ENCODE results near the gene AXL. TPM values are rescaled to one million over a fixed set of nuclear protein-coding genes. Genes with fewer than 3 reads are reported as not detected.

The AXL gene
- total RNA-seq, 1 donor from 2014 or later: 0.05 TPM

DNA sequence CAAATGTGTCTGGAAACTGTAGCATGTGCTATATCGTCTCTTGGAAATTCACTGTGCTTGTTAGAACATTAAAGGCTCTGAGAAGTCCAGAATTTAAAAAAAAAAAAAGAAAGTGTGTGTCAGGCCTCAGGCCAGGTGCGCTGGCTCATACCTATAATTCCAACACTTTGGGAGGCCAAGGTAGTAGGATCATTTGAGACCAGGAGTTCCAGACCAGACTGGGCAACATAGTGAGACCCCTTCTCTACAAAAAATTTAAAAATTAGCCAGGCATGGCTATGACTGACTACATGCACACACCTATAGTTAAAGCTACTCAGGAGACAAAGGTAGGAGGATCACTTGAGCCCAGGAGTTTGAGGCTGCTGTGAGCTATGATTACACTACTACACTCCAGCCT lies 50.0 kb downstream of the AXL start:
- intact Hi-C loops (cut with micrococcal nuclease): loop anchor here (1.0 kb wide), 1 partner anchor 11 kb away; no protein-coding TSS in a partner anchor

DNA sequence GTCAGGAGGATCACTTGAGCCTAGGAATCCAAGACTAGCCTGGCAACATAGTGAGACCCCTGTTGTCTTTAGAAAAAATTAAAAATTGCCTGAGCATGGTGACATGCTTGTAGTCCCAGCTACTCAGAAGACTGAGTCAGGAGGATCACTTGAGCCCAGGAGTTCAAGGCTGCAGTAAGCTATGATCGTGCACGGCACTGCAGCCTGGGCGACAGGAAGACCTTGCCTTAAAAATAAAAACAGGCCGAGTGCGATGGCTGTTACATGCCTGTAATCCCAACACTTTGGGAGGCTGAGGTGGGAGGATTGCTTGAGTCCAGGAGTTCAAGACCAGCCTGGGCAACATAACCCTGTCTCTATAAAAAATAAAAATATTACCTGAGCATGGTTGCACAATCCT lies 50.5 kb downstream of the AXL start:
- intact Hi-C loops (cut with micrococcal nuclease): loop anchor here (1.0 kb wide), 1 partner anchor 11 kb away; no protein-coding TSS in a partner anchor

- intact Hi-C loops (cut with micrococcal nuclease): no loop called here
These were observed 54.1 kb downstream of the AXL start for GRCh38 chr19:41273076-41273475.

GRCh38 chr19:41274802-41275201 lies 55.8 kb downstream of the AXL start:
- intact Hi-C loops (cut with micrococcal nuclease): no loop called here

GRCh38 chr19:41276231-41276630 lies 57.2 kb downstream of the AXL start:
- intact Hi-C loops (cut with micrococcal nuclease): no loop called here

- intact Hi-C loops (cut with micrococcal nuclease): no loop called here
These were observed 59.5 kb downstream of the AXL start for GRCh38 chr19:41278478-41278877.

DNA sequence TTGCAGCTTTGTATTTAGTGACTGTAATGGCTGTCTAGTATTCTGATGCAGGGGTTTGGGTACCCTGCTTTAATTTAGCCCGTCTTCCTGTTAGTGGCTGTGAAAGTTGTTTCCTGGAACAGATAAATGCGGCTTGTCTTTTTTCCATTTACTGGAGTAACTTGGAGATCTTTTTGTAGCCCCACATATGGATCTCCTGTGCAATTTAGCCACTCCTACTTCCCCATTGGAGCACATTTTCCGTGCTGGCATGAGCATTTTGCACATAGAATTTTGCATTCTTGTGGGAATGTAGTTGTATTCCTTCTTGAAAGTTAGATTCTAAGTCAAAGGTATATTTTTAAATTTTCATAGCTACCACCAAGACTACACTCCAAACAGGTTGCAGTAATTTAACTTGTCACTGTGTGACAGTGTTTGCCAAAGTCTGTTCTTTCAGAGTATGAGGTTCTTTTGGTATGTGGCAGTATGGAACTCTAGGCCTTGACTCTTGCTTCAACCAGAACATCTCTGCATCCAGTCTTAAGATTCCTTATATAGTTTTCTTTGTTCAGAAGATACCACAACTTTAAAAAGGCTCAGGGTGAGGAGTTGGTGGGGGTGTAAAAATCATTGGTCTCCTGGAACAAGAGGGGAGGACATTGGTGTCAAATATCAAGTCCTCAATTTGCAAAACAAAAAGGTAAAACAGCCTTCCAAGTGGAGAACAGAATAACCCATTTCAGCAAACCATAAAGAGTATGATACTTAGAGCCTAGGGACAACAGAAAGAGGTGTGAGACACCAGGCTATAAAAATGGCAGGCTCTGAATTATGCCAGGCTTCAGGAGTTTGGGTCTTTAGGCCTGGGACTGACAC lies 69.9 kb downstream of the AXL start:
- intact Hi-C loops (cut with micrococcal nuclease): loop anchor here (1.0 kb wide), 1 partner anchor 19 kb away; no protein-coding TSS in a partner anchor

DNA sequence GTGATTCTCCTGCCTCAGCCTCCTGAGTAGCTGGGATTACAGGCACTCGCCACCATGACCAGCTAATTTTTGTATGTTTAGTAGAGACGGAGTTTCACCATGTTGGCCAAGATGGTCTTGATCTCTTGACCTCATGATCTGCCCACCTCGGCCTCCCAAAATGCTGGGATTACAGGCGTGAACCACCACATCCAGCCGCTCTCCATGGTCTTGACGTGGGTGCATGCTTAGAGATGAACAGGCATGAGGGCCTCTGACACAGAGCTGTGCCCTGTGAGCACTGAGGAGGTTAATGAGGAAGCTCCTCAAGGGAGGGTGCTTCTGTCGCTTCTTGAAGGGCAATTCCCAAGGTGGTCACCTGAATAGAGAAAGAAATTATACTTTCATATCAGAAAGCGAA lies 70.8 kb downstream of the AXL start:
- intact Hi-C loops (cut with micrococcal nuclease): loop anchor here (1.0 kb wide), 1 partner anchor 18 kb away; no protein-coding TSS in a partner anchor

DNA sequence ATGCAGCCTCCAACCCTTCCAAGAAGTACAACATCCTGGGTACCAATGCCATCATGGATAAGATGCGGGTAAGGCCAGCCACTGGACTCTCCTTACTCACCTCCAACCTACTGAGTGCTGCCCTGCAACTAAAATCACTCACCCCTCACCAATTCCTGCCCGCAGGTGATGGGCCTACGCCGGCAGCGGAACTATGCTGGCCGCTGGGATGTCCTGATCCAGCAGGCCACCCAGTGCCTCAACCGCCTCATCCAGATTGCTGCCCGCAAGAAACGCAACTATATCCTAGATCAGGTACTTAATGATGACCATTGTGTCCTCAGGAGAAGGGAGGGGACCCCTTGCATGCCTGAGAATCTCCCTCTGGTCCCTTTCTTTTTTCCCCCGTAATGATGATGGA lies 75.4 kb downstream of the AXL start:
- intact Hi-C loops (cut with micrococcal nuclease): no loop called here

- intact Hi-C loops (cut with micrococcal nuclease): no loop called here
These were observed 76.5 kb downstream of the AXL start for GRCh38 chr19:41295499-41295898.

DNA sequence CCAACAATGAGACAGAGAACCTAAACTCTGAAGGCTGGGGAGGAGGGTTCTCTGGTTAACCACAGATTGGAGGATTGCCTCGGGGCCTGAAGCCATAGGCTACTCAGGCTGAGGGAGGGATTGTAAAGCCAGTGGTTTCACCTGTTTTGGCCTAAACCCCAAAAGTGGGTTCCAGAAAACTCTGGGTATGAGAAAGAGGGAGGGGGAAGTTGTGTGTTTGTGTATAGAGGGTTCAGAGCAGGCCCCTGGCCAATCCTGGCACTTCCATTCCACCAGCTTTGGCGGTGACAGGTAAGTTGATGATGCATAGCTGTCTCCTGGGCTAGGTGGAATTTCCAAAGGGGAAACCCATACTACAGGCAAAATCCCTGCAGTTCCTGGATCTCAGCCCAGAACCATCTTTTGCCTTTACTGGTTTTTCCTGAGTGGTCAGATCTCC lies 77.4 kb downstream of the AXL start:
- intact Hi-C loops (cut with micrococcal nuclease): no loop called here

DNA sequence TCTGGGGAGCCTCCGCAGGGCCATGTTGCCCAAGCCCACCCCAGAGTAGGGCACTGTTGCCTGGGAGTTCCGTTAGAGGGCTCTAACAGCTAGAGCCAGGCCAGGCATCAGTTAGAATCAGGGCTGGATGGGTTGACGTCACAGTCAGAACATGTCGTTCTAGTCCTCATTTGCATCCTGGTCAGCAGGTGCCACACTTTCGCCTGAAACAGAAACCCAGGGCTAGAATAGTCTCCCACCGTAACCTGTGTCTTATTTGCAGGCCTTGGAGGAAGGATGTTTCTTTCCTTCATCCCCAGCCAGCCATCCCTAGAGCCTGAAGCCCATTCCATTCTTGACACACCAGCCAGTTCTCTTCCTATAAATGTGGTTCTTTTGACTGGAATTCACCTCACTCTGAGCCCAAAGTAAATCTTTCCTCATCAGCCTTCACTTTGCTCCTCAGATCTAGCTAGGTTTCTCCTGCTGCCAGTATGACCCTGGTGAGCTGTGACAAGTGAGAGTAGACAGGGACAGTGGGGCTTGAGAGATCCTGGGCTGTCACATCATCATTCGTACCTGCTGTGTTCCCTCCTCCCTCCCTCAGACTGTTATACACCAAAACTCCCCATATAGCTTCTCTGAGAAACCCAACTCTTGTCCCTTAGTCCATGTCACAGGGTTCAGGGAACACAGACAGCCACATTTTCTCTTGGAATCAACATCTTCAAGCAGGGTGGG lies 78.8 kb downstream of the AXL start:
- intact Hi-C loops (cut with micrococcal nuclease): no loop called here

DNA sequence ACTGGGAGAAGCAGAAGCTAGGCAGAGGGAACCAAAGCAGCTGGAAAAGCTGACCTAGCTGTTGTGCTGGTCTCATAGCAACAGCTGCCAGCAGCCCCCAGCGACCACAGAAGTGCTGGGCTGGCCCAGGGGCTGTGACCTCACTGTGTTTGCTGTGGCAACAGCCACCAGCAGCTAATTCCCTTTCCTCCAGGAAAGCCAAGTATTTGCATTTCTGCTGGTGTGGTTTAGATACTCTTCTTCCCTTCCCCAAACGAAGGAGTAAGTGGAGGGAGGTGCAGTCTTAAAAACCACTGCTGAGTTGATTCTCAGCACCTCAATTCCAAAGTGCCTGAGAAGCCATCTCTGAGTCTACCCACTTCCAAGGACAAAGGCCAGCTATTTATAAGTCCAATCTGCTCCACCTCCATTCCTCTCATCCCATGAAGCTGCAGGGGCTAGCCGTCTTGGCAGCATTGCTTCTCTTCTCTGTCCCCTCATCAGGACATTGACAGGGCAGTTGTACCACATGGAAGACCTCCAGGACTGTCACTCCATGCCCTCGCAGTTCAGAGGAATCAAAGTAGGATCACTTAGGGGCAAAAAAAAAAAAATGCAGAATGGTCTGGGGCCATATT lies 79.4 kb downstream of the AXL start:
- intact Hi-C loops (cut with micrococcal nuclease): no loop called here

GRCh38 chr19:41299046-41299754 lies 80.2 kb downstream of the AXL start:
- intact Hi-C loops (cut with micrococcal nuclease): no loop called here

- intact Hi-C loops (cut with micrococcal nuclease): no loop called here
These were observed 80.7 kb downstream of the AXL start for GRCh38 chr19:41299755-41300089.

GRCh38 chr19:41300555-41300954 lies 81.5 kb downstream of the AXL start:
- intact Hi-C loops (cut with micrococcal nuclease): no loop called here

GRCh38 chr19:41302624-41303351 lies 83.8 kb downstream of the AXL start:
- intact Hi-C loops (cut with micrococcal nuclease): no loop called here

DNA sequence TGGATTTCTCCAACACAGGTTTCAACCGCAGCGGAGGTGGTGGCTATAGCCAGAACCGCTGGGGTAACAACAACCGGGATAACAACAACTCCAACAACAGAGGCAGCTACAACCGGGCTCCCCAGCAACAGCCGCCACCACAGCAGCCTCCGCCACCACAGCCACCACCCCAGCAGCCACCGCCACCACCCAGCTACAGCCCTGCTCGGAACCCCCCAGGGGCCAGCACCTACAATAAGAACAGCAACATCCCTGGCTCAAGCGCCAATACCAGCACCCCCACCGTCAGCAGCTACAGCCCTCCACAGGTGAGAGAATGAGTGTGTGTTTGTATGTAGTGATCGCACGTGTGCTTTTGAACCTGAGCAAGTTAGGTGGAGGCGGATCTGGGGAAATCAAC lies 84.9 kb downstream of the AXL start:
- intact Hi-C loops (cut with micrococcal nuclease): no loop called here

- intact Hi-C loops (cut with micrococcal nuclease): loop anchor here (5.0 kb wide), 3 partner anchors 247 to 503 kb away; no protein-coding TSS in a partner anchor
These were observed 85.9 kb downstream of the AXL start for GRCh38 chr19:41304706-41305483.

Measured in T-helper 1 cell treated with Interleukin-12 subunit alpha and Interleukin-12 subunit beta and Interleukin-4 antibody, amounts not matched to agents 30 ng/mL and 1 ng/mL, for 36 hours (primary cell).